Tibial nerve (tissue), 3 donors: ENCODE measurements around the gene PXMP4.

Experiments
- POLR2A ChIP-seq, 2 donors: fragments of 450-650 bp; IDR thresholded peaks; one replicate each; pipeline ENCODE4 v1.6.1; 2017; ENCODE audit warnings: antibody characterized with exemption in 2 of 2, mild to moderate bottlenecking in 2 of 2, moderate library complexity in 2 of 2
- TF ChIP-seq, protein P1 (sequence below), 5 experiments: fragments of 200-600 bp in 3 of 5; fragments of 450-650 bp in 2 of 5; sonication (generic) in 3 of 5; IDR thresholded peaks; one replicate each; pipeline ENCODE4 v1.5.1; 2016 to 2019; ENCODE audit warnings: antibody characterized with exemption in 5 of 5, mild to moderate bottlenecking in 3 of 5, moderate library complexity in 2 of 5

DNA sequence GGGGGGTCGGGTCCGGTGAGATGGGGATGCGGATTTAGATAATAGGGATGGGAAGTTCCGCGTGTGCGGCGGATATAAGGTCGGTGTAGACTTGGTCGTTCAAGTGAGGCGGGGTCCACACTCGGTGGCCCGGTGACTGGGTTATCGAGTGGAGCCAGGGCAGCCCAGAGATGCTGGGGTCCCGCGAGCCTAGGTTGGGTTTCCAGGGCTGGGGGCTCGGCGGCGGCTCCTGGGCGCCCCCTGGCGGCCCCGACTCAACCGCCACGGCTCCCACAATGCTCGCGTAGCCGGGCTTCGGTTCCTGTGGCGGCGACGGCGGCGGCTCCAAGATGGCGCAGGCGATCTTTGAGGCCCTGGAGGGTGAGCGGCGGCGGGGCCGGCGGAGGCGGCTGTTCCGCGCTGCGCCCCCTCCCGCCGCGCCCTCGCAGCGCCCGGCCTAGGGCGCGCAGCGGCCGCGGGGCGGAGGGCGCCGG lies 11.6 kb upstream of the PXMP4 start, which contains the start of gene ZNF341:
- TF ChIP-seq, protein P1, sequence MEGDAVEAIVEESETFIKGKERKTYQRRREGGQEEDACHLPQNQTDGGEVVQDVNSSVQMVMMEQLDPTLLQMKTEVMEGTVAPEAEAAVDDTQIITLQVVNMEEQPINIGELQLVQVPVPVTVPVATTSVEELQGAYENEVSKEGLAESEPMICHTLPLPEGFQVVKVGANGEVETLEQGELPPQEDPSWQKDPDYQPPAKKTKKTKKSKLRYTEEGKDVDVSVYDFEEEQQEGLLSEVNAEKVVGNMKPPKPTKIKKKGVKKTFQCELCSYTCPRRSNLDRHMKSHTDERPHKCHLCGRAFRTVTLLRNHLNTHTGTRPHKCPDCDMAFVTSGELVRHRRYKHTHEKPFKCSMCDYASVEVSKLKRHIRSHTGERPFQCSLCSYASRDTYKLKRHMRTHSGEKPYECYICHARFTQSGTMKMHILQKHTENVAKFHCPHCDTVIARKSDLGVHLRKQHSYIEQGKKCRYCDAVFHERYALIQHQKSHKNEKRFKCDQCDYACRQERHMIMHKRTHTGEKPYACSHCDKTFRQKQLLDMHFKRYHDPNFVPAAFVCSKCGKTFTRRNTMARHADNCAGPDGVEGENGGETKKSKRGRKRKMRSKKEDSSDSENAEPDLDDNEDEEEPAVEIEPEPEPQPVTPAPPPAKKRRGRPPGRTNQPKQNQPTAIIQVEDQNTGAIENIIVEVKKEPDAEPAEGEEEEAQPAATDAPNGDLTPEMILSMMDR (IDR thresholded peaks at IDR 0.05), result peak; percentile 84 to 97 (median 92)
- peak in 1 of 2 donors; percentile 41 for TF ChIP-seq POLR2A (IDR thresholded peaks at IDR 0.05)
